GM11168 (cell line): ENCODE measurements around the gene LIN28A.
"Not testable (repeated sequence)": the region's sequence is repeated elsewhere in the genome, so short reads cannot be mapped to it uniquely, and the experiment has no call there.

ENCODE experiments used
- in situ Hi-C: fragments of 300-500 bp; cut with MboI; formaldehyde crosslinking; loops from one replicate; pipeline ENCODE4 v1.12.0; 2022; ENCODE audit warnings: low sequenced_read_pairs; ENCODE audit not compliant: unreplicated experiment

Gene LIN28A, protein sequence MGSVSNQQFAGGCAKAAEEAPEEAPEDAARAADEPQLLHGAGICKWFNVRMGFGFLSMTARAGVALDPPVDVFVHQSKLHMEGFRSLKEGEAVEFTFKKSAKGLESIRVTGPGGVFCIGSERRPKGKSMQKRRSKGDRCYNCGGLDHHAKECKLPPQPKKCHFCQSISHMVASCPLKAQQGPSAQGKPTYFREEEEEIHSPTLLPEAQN

DNA sequence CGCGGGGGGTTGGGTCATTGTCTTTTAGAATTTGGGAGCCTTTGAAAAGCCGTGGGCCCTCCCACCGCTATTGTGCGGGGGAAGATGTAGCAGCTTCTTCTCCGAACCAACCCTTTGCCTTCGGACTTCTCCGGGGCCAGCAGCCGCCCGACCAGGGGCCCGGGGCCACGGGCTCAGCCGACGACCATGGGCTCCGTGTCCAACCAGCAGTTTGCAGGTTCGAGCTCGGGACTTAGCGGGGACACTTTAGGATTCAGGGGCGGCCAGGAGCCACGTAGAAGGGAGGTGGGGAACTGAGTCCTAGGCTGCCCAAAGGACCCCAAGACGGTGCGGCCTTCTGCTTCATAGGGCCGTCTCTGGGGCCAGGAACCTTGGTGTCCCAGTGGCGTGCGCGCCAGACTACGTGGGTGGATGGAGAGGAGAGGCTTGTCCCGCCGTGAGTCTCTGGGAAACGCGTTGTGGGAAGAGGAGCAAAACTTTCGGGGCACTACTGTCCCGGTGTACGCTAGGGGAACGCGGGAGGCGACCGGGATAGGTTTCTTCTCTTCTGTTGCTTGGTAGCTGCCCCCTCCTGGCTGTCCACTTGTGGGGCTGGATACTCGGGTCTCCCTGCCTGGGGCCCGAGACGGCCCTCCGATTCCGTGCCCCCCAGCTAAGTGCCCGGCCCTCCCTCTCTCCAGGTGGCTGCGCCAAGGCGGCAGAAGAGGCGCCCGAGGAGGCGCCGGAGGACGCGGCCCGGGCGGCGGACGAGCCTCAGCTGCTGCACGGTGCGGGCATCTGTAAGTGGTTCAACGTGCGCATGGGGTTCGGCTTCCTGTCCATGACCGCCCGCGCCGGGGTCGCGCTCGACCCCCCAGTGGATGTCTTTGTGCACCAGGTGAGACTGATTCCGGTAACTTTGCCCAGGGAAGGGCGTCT lies at the start of gene LIN28A:
TSS of gene LIN28A (plus strand) at position 112 of the 918 bp plus-strand sequence. CDS start at position 187, 75 bp downstream.
- in situ Hi-C loops: no loop called here

DNA sequence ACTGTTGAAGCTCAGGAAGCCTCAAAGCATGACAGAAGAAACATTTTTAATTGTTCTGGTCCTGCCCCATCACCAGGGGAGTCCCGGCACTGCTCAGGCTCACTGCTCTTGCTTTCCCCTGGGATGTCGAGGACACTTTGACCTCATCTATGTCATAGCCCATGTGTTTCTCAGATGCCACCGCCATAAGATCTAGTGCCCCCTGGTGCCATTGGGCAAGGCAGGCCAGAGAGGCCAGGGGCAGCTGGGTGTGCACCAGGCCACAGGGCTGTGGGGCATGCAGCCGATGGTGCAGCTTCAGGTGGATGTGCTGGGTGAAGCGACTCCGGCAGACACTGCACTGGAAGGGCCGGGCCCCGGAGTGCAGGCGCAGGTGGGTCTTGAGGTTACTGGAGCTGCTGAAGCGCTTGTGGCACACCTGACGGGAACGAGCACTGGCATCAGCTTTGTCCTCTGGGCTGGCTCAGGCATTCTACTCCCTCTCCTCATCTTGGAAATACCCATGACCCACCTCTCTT lies 49.0 kb upstream of the LIN28A start:
- in situ Hi-C loops: no loop called here

DNA sequence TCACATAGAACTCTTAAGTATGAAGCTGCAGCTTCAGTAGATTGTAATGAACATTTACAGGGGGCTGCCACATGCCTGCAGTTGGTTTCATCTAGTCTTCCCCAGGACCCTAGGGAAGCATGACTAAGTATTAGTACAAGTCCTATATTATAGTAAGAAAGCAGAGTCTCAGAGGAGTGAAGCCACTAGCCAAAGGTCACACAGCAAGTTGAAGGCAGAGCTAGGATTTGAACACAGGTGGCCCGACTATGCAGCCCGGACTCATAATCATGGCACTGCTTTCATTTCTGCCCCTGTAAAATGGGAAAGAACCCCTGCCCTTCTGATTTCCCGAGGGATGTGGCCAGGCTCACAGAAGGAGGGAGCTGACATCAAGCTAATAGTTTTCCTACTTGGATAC lies 48.3 kb upstream of the LIN28A start:
- in situ Hi-C loops: no loop called here

DNA sequence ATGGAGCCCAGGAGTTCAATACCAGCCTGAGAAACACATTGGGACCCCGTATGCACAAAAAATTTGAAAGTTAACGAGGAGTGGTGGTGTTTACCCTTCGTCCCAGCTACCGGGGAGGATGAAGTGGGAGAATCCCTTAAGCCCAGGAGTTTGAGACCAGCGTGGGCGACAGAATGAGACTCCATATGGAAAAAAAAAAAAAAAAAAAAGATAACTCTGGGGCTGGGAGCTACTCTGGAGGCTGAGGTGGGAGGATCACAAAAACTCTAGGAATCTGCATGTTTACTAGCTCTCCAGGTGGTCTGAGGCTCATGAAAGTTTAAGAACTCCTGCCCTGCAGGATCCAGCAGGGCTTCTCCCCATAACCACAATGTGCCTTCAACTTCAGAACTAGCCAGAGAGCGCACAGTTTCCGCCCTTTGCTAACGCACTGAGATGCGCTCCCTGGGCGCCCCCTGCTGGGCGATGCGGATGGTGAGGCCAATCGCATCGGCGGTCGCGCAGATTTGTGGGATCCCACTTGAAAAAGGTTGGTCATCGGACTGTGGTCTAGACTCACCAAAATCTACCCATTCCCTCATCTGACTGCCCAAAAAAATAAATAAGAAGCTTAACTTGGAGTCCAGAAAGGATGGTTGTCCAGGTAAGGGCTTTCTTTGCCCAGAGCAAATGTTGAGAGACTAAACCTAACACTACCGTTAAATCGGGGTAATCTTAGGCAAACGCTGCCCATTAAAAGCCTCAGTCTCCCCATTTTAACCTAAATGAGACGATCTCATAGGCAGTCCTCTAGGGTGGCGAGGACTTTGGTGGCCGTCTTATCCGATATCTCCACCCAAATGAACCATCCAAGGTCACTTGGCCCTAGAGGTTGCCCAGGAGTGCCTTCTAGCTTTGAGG lies 46.8 kb upstream of the LIN28A start:
- in situ Hi-C loops: no loop called here

DNA sequence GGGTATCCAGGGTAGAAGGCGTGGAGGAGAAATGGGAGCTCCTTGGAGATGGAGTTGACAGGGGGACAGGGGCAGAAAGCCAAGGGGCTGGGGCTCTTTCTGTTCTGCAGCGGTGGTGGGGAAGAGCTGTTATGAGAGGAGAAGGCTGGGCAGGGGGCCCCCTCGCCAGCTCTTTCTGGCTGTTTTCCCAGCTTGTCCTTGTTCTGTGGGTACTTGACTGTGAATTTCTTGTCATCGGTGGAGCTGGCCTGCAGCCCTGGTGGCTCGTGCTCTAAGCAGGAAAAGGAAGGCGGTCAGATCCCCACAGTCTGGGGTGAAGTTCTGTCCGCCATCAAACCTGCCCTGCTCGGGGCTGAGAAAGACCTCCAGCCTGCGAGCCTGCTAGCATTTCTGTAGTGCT lies 45.7 kb upstream of the LIN28A start:
- in situ Hi-C loops: no loop called here

GRCh38 chr1:26367441-26367840 lies 43.2 kb upstream of the LIN28A start:
- in situ Hi-C loops: no loop called here

GRCh38 chr1:26368006-26368405 lies 42.6 kb upstream of the LIN28A start:
- in situ Hi-C loops: no loop called here

DNA sequence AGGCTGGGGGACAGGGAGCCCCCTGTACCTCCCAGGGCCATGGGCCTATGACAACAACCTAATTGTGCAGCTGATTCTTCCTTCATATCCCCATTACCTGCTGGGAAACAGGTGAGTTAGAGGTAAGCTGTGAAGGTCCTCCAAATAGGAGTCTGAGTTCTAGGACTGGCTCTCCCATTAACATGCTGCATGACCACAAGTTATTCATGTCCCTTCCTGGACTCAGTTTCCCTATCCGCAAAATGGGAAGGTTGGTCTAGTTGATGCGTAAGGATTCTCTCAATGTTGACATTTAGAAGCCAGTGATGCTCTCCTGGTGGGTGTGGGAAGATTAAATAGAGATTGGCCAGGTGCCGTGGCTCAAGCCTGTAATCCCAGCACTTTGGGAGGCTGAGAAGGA lies 42.1 kb upstream of the LIN28A start:
- in situ Hi-C loops: no loop called here

DNA sequence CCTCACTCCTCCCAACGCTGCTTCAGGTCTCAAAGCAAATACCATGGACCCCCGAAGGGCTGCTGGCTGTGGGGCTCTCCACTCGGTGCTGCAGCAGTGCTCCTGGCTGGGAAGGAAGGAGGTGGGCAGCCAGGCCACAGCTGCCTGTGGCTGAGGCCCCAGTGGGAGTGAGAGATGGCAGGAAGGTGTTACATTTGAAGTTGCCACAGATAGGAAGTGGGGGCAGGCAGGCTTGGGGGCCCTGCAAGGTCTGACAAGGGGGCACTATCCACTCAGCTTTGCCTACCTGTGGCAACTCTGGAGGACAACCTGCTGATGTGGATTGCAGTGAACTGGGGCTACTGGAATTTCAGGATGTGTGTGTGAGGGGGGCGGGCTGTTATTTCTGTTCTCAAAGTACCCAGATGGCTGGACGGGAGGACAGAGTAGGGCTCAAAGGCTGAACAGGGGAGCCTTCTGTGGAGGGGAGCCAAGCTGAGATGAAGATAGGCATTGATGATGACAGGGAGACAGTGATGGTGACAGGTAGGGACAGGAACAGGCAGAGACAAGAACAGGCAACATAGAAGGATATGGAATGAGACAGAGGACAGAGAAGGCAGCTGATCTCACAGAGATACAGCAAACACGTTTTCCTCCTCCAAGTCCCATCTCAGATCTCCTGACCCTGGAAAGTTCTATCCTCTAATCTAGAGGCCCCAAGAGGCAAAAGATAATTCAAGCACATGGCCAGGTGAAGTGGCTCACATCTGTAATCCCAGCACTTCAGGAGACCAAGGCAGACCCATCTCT lies 39.8 kb upstream of the LIN28A start:
- in situ Hi-C loops: no loop called here

DNA sequence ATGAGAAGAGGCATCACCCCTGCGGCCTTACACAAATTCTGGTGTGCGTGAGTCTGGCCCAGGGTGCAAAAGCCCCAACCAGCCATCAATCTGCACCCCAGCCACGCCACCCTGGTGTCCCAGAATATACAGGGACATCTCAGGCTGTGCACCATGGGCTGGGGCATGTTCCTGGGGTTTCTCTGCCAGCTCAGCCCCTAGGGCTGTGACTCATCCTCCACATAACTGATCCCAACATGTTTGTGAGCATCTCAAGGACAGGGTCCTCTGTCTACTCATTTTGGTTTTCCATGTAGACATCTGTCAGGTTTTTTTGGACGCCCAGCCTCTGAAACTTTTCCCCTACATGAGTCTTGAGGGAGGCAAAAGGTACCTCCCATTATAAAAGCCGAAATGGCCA lies 38.6 kb upstream of the LIN28A start:
- in situ Hi-C loops: no loop called here

GRCh38 chr1:26372611-26373010 lies 38.0 kb upstream of the LIN28A start, which contains the start of gene ZNF683:
ZNF683 (minus strand) TSS chr1:26372750; CDS start chr1:26368571, 4,179 bp downstream.
- in situ Hi-C loops: not testable (repeated sequence)

DNA sequence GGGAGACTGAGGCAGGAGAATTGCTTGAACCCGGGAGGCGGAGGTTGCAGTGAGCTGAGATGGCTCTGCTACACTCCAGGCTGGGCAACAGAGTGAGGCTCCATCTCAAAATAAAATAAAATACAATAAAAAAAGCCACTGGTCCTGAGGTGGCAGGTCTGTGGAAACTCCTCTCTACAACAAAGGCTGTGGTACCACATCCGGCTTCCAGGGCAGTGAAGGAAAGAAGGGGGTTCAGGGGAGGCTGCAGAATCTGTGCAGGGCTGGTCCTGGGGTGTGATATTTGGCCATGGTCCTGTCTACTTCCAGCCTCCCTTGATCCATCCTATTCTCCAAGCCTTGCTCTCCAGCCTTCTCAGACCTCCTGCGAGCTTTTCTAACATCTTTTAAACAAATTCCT lies 37.3 kb upstream of the LIN28A start:
- in situ Hi-C loops: no loop called here

GRCh38 chr1:26373789-26374188 lies 36.8 kb upstream of the LIN28A start:
- in situ Hi-C loops: no loop called here

DNA sequence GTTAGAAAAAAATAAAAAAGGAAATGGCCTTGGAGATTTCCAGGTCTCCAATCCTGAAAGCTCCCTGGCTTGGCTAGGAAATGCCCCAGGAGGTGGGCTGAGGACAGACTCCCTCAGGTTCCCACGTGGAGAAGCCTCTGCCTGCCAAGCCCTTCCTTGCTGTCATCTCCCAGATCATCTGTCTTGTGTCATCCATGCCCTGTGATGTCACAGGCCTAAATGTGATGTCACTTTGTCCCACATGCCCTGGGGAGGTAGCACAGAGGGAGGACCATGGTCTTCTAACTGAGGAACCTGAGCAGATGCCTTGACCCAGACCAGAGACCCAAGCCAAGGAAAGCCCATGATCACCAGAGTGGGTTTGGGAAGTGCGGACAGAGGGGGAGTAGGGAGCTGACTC lies 36.3 kb upstream of the LIN28A start:
- in situ Hi-C loops: not testable (repeated sequence)

DNA sequence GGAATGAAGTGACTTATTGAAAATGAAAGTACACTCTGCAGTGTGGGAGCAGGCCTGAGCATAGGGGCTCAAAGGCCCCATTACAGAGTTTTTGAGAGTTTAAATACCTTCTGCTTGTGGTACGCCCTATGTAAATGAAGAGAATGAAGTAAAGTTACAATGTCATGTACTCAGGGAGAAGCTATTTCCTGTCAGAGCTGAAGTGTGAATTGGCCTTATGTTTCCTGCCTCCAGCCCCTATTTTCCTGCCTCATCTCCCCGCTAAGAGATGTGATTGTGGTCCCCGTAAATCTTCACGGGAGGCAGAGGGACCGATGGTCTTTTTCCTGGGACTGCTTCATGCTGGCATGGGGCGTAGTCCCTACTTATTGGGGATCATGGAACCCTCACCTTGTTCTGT lies 35.5 kb upstream of the LIN28A start:
- in situ Hi-C loops: no loop called here

- in situ Hi-C loops: no loop called here
Measured at GRCh38 chr1:26376050-26376449, 34.6 kb upstream of the LIN28A start.

DNA sequence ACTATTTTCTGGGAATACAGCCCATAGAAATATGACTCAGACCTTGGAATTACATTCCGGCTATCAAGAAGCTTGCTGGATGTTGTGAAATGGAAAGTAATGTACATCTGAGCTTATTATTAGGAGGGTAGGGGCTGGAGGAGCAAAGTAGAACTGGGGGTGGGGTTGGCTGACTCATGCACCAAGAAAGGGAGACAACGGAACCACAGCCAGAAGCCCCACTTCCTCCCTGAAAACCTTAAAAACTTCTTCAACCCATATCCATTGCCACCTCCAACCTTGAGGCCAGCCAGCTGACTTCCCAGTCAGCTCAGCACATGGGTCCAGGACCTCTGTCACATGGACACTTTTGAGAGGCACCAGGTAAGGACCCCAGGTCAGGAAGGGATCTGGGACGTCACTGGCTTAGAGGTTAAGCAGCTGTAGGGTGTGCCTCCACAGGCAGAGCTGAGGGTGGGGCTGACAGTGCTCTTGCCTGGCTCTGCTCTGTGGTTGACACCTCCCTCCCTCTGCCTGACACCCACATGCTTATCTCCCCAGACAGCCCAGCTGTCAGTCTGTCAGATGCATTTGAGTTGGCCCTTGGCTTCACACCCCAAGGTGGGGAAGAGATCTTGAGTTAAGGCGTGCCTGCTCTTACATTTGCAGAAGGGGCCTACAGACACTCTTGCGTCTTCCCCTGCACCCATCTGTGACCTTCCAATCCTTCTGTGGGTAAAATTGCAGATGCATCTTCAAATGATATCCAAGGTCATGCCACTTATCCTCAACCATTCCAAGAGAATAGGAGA lies 32.3 kb upstream of the LIN28A start:
- in situ Hi-C loops: no loop called here

GRCh38 chr1:26378879-26379251 lies 31.8 kb upstream of the LIN28A start:
- in situ Hi-C loops: no loop called here

- in situ Hi-C loops: no loop called here
Measured at GRCh38 chr1:26384076-26384475, 26.5 kb upstream of the LIN28A start.
